Measurements from ENCODE around the gene ZNF672.
"Not testable (repeated sequence)": the region's sequence is repeated elsewhere in the genome, so short reads cannot be mapped to it uniquely, and the experiment has no call there.

The ZNF672 gene

DNA sequence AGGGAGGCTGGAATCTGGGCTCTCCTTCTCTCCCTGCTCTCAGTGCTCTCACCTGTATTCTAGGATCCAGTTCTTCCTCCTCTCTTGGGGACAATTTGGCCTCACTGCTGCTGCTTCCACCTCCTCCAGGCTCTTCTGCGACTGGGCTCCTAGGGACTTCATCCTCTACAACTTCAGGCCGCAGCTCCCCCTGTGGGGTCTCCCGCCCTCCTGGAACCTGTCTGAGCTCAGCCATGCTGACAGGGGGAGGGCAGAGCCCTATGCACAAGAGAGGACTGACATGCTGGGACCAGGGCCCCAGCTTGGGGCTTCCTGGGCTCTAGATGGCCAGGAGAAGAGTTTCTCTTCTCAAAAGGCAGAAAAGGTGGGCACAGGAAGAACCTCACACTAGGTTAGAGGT is 13.3 kb upstream of the ZNF672 start:
- Histone ChIP-seq H3K4me2 (ENCODE audit: low read length) (peak overlapping the region; percentile 95), H3K4me1 (ENCODE audit: control insufficient read depth, insufficient read depth, low read length) (peaks cover 56% of the 10 kb centered on the region), H3K9ac (ENCODE audit: low read depth, low read length) (peak overlapping the region; percentile 89), H3K9me3 (replicated peaks; ENCODE audit: low read length) (no peaks in the 10 kb centered on the region), H3K27me3 (ENCODE audit: control insufficient read depth, insufficient read depth, low read length) (no peaks in the 10 kb centered on the region), H3K36me3 (ENCODE audit: insufficient read depth, low read length) (peaks cover 37% of the 10 kb centered on the region), H3K4me3 (ENCODE audit: low read length) (peak overlapping the region; percentile 82)

DNA sequence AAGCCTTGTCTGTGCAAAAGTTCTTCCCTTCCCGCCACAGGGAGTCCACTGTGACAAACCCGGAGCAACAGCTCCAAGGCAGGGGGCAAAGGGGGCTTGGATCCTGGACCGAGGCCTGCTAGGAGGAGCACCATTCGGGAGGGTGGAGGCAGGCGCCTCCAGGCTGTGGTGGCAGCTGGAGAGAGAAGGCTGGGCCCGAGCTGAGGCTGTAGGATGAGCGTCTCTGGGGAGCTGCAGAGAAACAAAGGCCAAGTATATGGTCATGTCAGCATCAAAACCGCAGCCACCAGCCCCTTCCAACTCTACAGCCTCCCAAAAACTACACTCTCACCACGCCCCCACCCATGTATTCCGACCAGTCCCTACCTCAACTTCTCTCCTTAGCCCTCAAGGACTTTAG is 12.9 kb upstream of the ZNF672 start:
- H3K4me2 ChIP-seq (ENCODE audit: low read length) = peak overlapping the region; percentile 95
- H3K4me3 ChIP-seq (ENCODE audit: low read length) = peak overlapping the region; percentile 82
- H3K9me3 ChIP-seq (replicated peaks; ENCODE audit: low read length) = no peaks in the 10 kb centered on the region
- H3K27me3 ChIP-seq (ENCODE audit: control insufficient read depth, insufficient read depth, low read length) = no peaks in the 10 kb centered on the region
- H3K4me1 ChIP-seq (ENCODE audit: control insufficient read depth, insufficient read depth, low read length) = peaks cover 54% of the 10 kb centered on the region
- peaks cover 33% of the 10 kb centered on the region for H3K36me3 ChIP-seq (ENCODE audit: insufficient read depth, low read length)
- peak overlapping the region; percentile 89 for H3K9ac ChIP-seq (ENCODE audit: low read depth, low read length)

DNA sequence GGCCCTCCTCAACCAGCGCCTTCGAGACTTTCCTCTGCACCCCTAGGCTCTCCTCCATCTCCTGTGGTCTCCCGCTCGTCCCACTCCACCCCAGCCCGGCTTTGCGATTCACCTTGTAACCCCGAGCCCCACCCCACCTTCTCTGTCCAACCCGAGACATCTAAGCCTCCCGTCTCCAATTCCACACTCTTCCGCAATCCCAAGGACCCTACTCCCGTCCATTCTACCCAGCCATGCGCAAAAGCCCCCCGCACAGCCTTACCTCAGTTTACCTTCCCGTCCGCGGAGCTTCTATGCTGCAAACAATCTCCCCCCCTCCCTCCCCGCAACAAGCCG is 12.5 kb upstream of the ZNF672 start:
- no peaks in the 10 kb centered on the region for H3K9me3 ChIP-seq (replicated peaks; ENCODE audit: low read length)
- H3K4me1 ChIP-seq (ENCODE audit: control insufficient read depth, insufficient read depth, low read length) = peaks cover 50% of the 10 kb centered on the region
- peak overlapping the region; percentile 82 for H3K4me3 ChIP-seq (ENCODE audit: low read length)
- H3K4me2 ChIP-seq (ENCODE audit: low read length) = peak overlapping the region; percentile 95
- H3K9ac ChIP-seq (ENCODE audit: low read depth, low read length) = peak overlapping the region; percentile 89
- H3K36me3 ChIP-seq (ENCODE audit: insufficient read depth, low read length) = peaks cover 29% of the 10 kb centered on the region
- H3K27me3 ChIP-seq (ENCODE audit: control insufficient read depth, insufficient read depth, low read length) = no peaks in the 10 kb centered on the region

GRCh38 chr1:248825909-248826760 is 11.9 kb upstream of the ZNF672 start, which contains the start of gene SH3BP5L:
SH3BP5L (minus strand) TSS chr1:248825915; CDS start chr1:248824935, 980 bp downstream.
- Histone ChIP-seq H3K9me3 (replicated peaks; ENCODE audit: low read length) (no peaks in the 10 kb centered on the region), H3K4me1 (ENCODE audit: control insufficient read depth, insufficient read depth, low read length) (peaks cover 44% of the 10 kb centered on the region), H3K36me3 (ENCODE audit: insufficient read depth, low read length) (peaks cover 25% of the 10 kb centered on the region), H3K4me2 (ENCODE audit: low read length) (peak within 1 kb of the TSS; percentile 95), H3K27me3 (ENCODE audit: control insufficient read depth, insufficient read depth, low read length) (peaks cover 2% of the 10 kb centered on the region), H3K4me3 (ENCODE audit: low read length) (peak within 1 kb of the TSS; percentile 82), H3K9ac (ENCODE audit: low read depth, low read length) (peak within 1 kb of the TSS; percentile 89)

GRCh38 chr1:248828845-248829244 is 9.2 kb upstream of the ZNF672 start:
- Histone ChIP-seq H3K36me3 (ENCODE audit: insufficient read depth, low read length) (peaks cover 12% of the 10 kb centered on the region), H3K4me1 (ENCODE audit: control insufficient read depth, insufficient read depth, low read length) (peaks cover 19% of the 10 kb centered on the region), H3K27me3 (ENCODE audit: control insufficient read depth, insufficient read depth, low read length) (peaks cover 12% of the 10 kb centered on the region), H3K9me3 (replicated peaks; ENCODE audit: low read length) (no peaks in the 10 kb centered on the region), H3K4me2 (ENCODE audit: low read length) (no peak overlapping the region), H3K9ac (ENCODE audit: low read depth, low read length) (no peak overlapping the region), H3K4me3 (ENCODE audit: low read length) (no peak overlapping the region)

GRCh38 chr1:248830718-248831017 is 7.4 kb upstream of the ZNF672 start:
- not testable (repeated sequence) for H3K4me2 ChIP-seq (ENCODE audit: low read length); H3K36me3 ChIP-seq (ENCODE audit: insufficient read depth, low read length); H3K9ac ChIP-seq (ENCODE audit: low read depth, low read length); H3K4me3 ChIP-seq (ENCODE audit: low read length); H3K9me3 ChIP-seq (replicated peaks; ENCODE audit: low read length); H3K4me1 ChIP-seq (ENCODE audit: control insufficient read depth, insufficient read depth, low read length)
- H3K27me3 ChIP-seq (ENCODE audit: control insufficient read depth, insufficient read depth, low read length) = peaks cover 23% of the 10 kb centered on the region

GRCh38 chr1:248831842-248832241 is 6.2 kb upstream of the ZNF672 start:
- H3K4me3 ChIP-seq (ENCODE audit: low read length) = no peak overlapping the region
- no peak overlapping the region for H3K4me2 ChIP-seq (ENCODE audit: low read length)
- no peaks in the 10 kb centered on the region for H3K36me3 ChIP-seq (ENCODE audit: insufficient read depth, low read length)
- peaks cover 2% of the 10 kb centered on the region for H3K4me1 ChIP-seq (ENCODE audit: control insufficient read depth, insufficient read depth, low read length)
- no peaks in the 10 kb centered on the region for H3K9me3 ChIP-seq (replicated peaks; ENCODE audit: low read length)
- peaks cover 23% of the 10 kb centered on the region for H3K27me3 ChIP-seq (ENCODE audit: control insufficient read depth, insufficient read depth, low read length)
- H3K9ac ChIP-seq (ENCODE audit: low read depth, low read length) = no peak overlapping the region

DNA sequence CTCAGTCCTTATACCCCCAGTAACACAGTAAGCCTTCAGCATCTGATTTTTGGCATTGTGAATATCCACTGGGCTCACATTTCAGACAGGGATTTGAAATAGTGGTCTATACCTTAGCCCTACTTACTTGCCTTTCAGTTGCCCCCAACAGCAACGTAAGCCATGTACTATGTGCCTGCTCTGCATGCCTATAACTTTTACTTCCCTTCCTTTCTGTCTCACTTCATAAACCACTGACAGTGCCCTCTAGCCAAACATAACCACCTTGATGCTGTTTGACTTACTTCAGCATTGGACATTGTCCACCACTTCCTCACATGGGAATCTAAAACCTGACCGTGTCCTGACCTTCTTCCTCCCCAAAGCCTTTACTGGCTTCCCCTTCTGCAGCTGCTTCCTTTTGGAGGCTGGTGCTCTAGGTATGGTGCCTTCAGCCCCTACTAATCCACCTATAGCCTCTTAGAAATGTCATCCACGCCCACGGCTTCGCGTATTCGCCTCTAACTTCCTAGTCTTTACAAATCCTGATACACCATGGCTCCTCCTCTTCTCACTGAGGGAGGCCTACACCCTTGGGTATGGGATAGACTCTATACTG is 3.6 kb upstream of the ZNF672 start:
- Histone ChIP-seq H3K9ac (ENCODE audit: low read depth, low read length) (no peak overlapping the region), H3K4me3 (ENCODE audit: low read length) (no peak overlapping the region), H3K27me3 (ENCODE audit: control insufficient read depth, insufficient read depth, low read length) (peaks cover 23% of the 10 kb centered on the region), H3K4me2 (ENCODE audit: low read length) (no peak overlapping the region), H3K9me3 (replicated peaks; ENCODE audit: low read length) (no peaks in the 10 kb centered on the region), H3K36me3 (ENCODE audit: insufficient read depth, low read length) (no peaks in the 10 kb centered on the region), H3K4me1 (ENCODE audit: control insufficient read depth, insufficient read depth, low read length) (peaks cover 9% of the 10 kb centered on the region)

- H3K4me3 ChIP-seq (ENCODE audit: low read length) = peak overlapping the region; percentile 91
- H3K9ac ChIP-seq (ENCODE audit: low read depth, low read length) = peak overlapping the region; percentile 99
- peak overlapping the region; percentile 99 for H3K4me2 ChIP-seq (ENCODE audit: low read length)
- peaks cover 17% of the 10 kb centered on the region for H3K4me1 ChIP-seq (ENCODE audit: control insufficient read depth, insufficient read depth, low read length)
- H3K36me3 ChIP-seq (ENCODE audit: insufficient read depth, low read length) = no peaks in the 10 kb centered on the region
- H3K9me3 ChIP-seq (replicated peaks; ENCODE audit: low read length) = no peaks in the 10 kb centered on the region
- H3K27me3 ChIP-seq (ENCODE audit: control insufficient read depth, insufficient read depth, low read length) = peaks cover 17% of the 10 kb centered on the region
Measured at GRCh38 chr1:248837045-248837780, 811 bp upstream of the ZNF672 start.

GRCh38 chr1:248838357-248839167 is 538 bp downstream of the ZNF672 start:
- no peaks in the 10 kb centered on the region for H3K36me3 ChIP-seq (ENCODE audit: insufficient read depth, low read length)
- H3K9ac ChIP-seq (ENCODE audit: low read depth, low read length) = peak overlapping the region; percentile 99
- peaks cover 23% of the 10 kb centered on the region for H3K4me1 ChIP-seq (ENCODE audit: control insufficient read depth, insufficient read depth, low read length)
- H3K9me3 ChIP-seq (replicated peaks; ENCODE audit: low read length) = no peaks in the 10 kb centered on the region
- H3K27me3 ChIP-seq (ENCODE audit: control insufficient read depth, insufficient read depth, low read length) = peaks cover 11% of the 10 kb centered on the region
- peak overlapping the region; percentile 91 for H3K4me3 ChIP-seq (ENCODE audit: low read length)
- peak overlapping the region; percentile 99 for H3K4me2 ChIP-seq (ENCODE audit: low read length)

GRCh38 chr1:248839168-248839555 is 1.1 kb downstream of the ZNF672 start:
- peaks cover 8% of the 10 kb centered on the region for H3K27me3 ChIP-seq (ENCODE audit: control insufficient read depth, insufficient read depth, low read length)
- H3K36me3 ChIP-seq (ENCODE audit: insufficient read depth, low read length) = no peaks in the 10 kb centered on the region
- peak overlapping the region; percentile 99 for H3K4me2 ChIP-seq (ENCODE audit: low read length)
- no peaks in the 10 kb centered on the region for H3K9me3 ChIP-seq (replicated peaks; ENCODE audit: low read length)
- H3K4me1 ChIP-seq (ENCODE audit: control insufficient read depth, insufficient read depth, low read length) = peaks cover 23% of the 10 kb centered on the region
- peak overlapping the region; percentile 91 for H3K4me3 ChIP-seq (ENCODE audit: low read length)
- H3K9ac ChIP-seq (ENCODE audit: low read depth, low read length) = peak overlapping the region; percentile 99

Measured in skeletal muscle satellite cell (primary cell).